ENCODE results near the gene ALK.

The ALK gene

GRCh38 chr2:29526587-29527586 lies 394.5 kb downstream of the ALK start:
- Histone ChIP-seq H3K4me1 (ENCODE audit: insufficient read depth, low read length) (peaks cover 11% of the 10 kb centered on the region), H3K36me3 (ENCODE audit: insufficient read depth, low read length) (no peaks in the 10 kb centered on the region), H3K9me3 (ENCODE audit: control insufficient read depth, insufficient read depth, low read length) (no peaks in the 10 kb centered on the region), H3K9ac (ENCODE audit: low read depth, low read length) (no peak overlapping the region)

GRCh38 chr2:29525921-29526320 lies 395.5 kb downstream of the ALK start:
- Histone ChIP-seq H3K9me3 (ENCODE audit: control insufficient read depth, insufficient read depth, low read length) (no peaks in the 10 kb centered on the region), H3K4me1 (ENCODE audit: insufficient read depth, low read length) (peaks cover 14% of the 10 kb centered on the region), H3K9ac (ENCODE audit: low read depth, low read length) (no peak overlapping the region)

GRCh38 chr2:29524652-29525051 lies 396.7 kb downstream of the ALK start:
- Histone ChIP-seq H3K9ac (ENCODE audit: low read depth, low read length) (no peak overlapping the region), H3K4me1 (ENCODE audit: insufficient read depth, low read length) (peaks cover 14% of the 10 kb centered on the region), H3K9me3 (ENCODE audit: control insufficient read depth, insufficient read depth, low read length) (no peaks in the 10 kb centered on the region), H3K36me3 (ENCODE audit: insufficient read depth, low read length) (no peaks in the 10 kb centered on the region)

More at GRCh38 chr2:29525921-29526320, 395.5 kb downstream of the ALK start:
- no peaks in the 10 kb centered on the region for H3K36me3 ChIP-seq (ENCODE audit: insufficient read depth, low read length)

GRCh38 chr2:29522951-29523669 lies 398.3 kb downstream of the ALK start:
- peaks cover 14% of the 10 kb centered on the region for H3K4me1 ChIP-seq (ENCODE audit: insufficient read depth, low read length)
- no peak overlapping the region for H3K9ac ChIP-seq (ENCODE audit: low read depth, low read length)
- no peaks in the 10 kb centered on the region for H3K36me3 ChIP-seq (ENCODE audit: insufficient read depth, low read length)
- H3K9me3 ChIP-seq (ENCODE audit: control insufficient read depth, insufficient read depth, low read length) = no peaks in the 10 kb centered on the region

- no peaks in the 10 kb centered on the region for H3K36me3 ChIP-seq (ENCODE audit: insufficient read depth, low read length)
- H3K9me3 ChIP-seq (ENCODE audit: control insufficient read depth, insufficient read depth, low read length) = no peaks in the 10 kb centered on the region
- H3K9ac ChIP-seq (ENCODE audit: low read depth, low read length) = no peak overlapping the region
- peaks cover 14% of the 10 kb centered on the region for H3K4me1 ChIP-seq (ENCODE audit: insufficient read depth, low read length)
Measured at GRCh38 chr2:29520001-29520400, 401.4 kb downstream of the ALK start.

- peaks cover 14% of the 10 kb centered on the region for H3K4me1 ChIP-seq (ENCODE audit: insufficient read depth, low read length)
- no peak overlapping the region for H3K9ac ChIP-seq (ENCODE audit: low read depth, low read length)
- no peaks in the 10 kb centered on the region for H3K9me3 ChIP-seq (ENCODE audit: control insufficient read depth, insufficient read depth, low read length)
- H3K36me3 ChIP-seq (ENCODE audit: insufficient read depth, low read length) = no peaks in the 10 kb centered on the region
Measured at GRCh38 chr2:29519338-29519925, 402.0 kb downstream of the ALK start.

- no peaks in the 10 kb centered on the region for H3K36me3 ChIP-seq (ENCODE audit: insufficient read depth, low read length)
- H3K4me1 ChIP-seq (ENCODE audit: insufficient read depth, low read length) = peaks cover 14% of the 10 kb centered on the region
- no peaks in the 10 kb centered on the region for H3K9me3 ChIP-seq (ENCODE audit: control insufficient read depth, insufficient read depth, low read length)
- H3K9ac ChIP-seq (ENCODE audit: low read depth, low read length) = no peak overlapping the region
Measured at GRCh38 chr2:29518646-29519337, 402.6 kb downstream of the ALK start.

- H3K36me3 ChIP-seq (ENCODE audit: insufficient read depth, low read length) = no peaks in the 10 kb centered on the region
- no peak overlapping the region for H3K9ac ChIP-seq (ENCODE audit: low read depth, low read length)
- no peaks in the 10 kb centered on the region for H3K9me3 ChIP-seq (ENCODE audit: control insufficient read depth, insufficient read depth, low read length)
- H3K4me1 ChIP-seq (ENCODE audit: insufficient read depth, low read length) = peaks cover 14% of the 10 kb centered on the region
Measured at GRCh38 chr2:29518010-29518409, 403.4 kb downstream of the ALK start.

- no peak overlapping the region for H3K9ac ChIP-seq (ENCODE audit: low read depth, low read length)
- no peaks in the 10 kb centered on the region for H3K9me3 ChIP-seq (ENCODE audit: control insufficient read depth, insufficient read depth, low read length)
- H3K4me1 ChIP-seq (ENCODE audit: insufficient read depth, low read length) = peaks cover 8% of the 10 kb centered on the region; the same call in 1 of the 2 replicates
- no peaks in the 10 kb centered on the region for H3K36me3 ChIP-seq (ENCODE audit: insufficient read depth, low read length)
Measured at GRCh38 chr2:29517413-29517812, 404.0 kb downstream of the ALK start.

- Histone ChIP-seq H3K36me3 (ENCODE audit: insufficient read depth, low read length) (no peaks in the 10 kb centered on the region), H3K9ac (ENCODE audit: low read depth, low read length) (no peak overlapping the region), H3K9me3 (ENCODE audit: control insufficient read depth, insufficient read depth, low read length) (no peaks in the 10 kb centered on the region), H3K4me1 (ENCODE audit: insufficient read depth, low read length) (peaks cover 2% of the 10 kb centered on the region; the same call in 1 of the 2 replicates)
Measured at GRCh38 chr2:29516767-29517166, 404.6 kb downstream of the ALK start.

- Histone ChIP-seq H3K9ac (ENCODE audit: low read depth, low read length) (no peak overlapping the region), H3K9me3 (ENCODE audit: control insufficient read depth, insufficient read depth, low read length) (no peaks in the 10 kb centered on the region), H3K4me1 (ENCODE audit: insufficient read depth, low read length) (no peaks in the 10 kb centered on the region), H3K36me3 (ENCODE audit: insufficient read depth, low read length) (no peaks in the 10 kb centered on the region)
Measured at GRCh38 chr2:29509878-29510277, 411.5 kb downstream of the ALK start.

- no peaks in the 10 kb centered on the region for H3K36me3 ChIP-seq (ENCODE audit: insufficient read depth, low read length)
- H3K4me1 ChIP-seq (ENCODE audit: insufficient read depth, low read length) = no peaks in the 10 kb centered on the region
- H3K9me3 ChIP-seq (ENCODE audit: control insufficient read depth, insufficient read depth, low read length) = no peaks in the 10 kb centered on the region
- H3K9ac ChIP-seq (ENCODE audit: low read depth, low read length) = no peak overlapping the region
Measured at GRCh38 chr2:29509397-29509796, 412.0 kb downstream of the ALK start.

- Histone ChIP-seq H3K36me3 (ENCODE audit: insufficient read depth, low read length) (no peaks in the 10 kb centered on the region), H3K9me3 (ENCODE audit: control insufficient read depth, insufficient read depth, low read length) (no peaks in the 10 kb centered on the region), H3K4me1 (ENCODE audit: insufficient read depth, low read length) (no peaks in the 10 kb centered on the region), H3K9ac (ENCODE audit: low read depth, low read length) (no peak overlapping the region)
Measured at GRCh38 chr2:29504746-29505145, 416.6 kb downstream of the ALK start.

- Histone ChIP-seq H3K36me3 (ENCODE audit: insufficient read depth, low read length) (no peaks in the 10 kb centered on the region), H3K9ac (ENCODE audit: low read depth, low read length) (no peak overlapping the region), H3K4me1 (ENCODE audit: insufficient read depth, low read length) (no peaks in the 10 kb centered on the region), H3K9me3 (ENCODE audit: control insufficient read depth, insufficient read depth, low read length) (no peaks in the 10 kb centered on the region)
Measured at GRCh38 chr2:29502460-29502911, 418.9 kb downstream of the ALK start.
